Measurements from ENCODE around the gene TRAPPC14. TPM values are rescaled to one million over a fixed set of nuclear protein-coding genes. Genes with fewer than 3 reads are reported as not detected.

Gene TRAPPC14
- total and polyA plus RNA-seq, 9 of the 15 experiments (the other 6 are each of a cell fraction or from before 2014, with no cell fraction given) = 0.42 to 45.9 (median 18.2) TPM

DNA sequence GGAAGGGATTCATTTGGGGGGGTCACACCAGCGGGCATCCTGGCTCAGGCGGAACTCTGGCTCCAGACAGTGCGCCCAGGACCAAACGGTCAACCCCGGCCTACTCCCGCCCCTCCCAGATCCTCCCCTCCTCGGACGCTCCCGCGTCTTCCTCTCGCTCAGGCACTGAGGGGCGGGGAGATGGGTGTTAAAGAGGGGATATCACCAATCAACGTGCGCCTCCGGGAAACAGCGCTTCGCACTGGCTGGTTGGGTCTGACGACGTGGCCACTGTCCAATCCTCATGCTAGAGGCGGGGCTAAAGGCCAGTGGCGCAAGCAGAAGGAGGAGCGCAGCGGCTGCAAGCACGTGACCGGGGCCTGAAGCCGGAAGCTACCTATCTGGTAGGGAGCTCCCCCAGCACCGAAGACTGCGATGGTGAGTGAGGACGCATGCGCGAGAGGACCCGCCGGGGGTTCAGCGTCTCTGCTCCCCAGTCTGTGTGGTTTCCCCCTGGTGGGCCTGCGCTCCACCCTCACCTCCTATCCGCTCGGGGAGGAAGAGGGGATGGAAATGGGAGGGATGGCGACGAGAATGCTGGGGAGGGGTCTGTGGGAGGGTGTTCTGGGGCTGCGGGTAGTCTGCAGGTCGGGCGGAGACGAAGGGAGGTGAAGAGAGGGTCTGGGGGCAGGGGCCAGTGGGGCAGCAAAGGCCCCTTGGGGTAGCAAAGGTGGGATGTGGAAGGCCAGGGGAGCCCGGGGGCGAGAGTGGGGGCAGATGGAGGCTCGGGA is 9.8 kb downstream of the TRAPPC14 start, which contains the start of gene LAMTOR4 (continued):
- TF ChIP-seq BCOR (IDR thresholded peaks at IDR 0.05) (peak; percentile 26; the same call in 1 of the 2 replicates), CBFA2T2 (conservative IDR thresholded peaks at IDR 0.05) (peak; percentile 82), RHOXF2B (CRISPR knock-in tag; conservative IDR thresholded peaks at IDR 0.05) (0 out of 2 replicates have a peak, but pooled peaks have one; percentile 43), CEBPG (CRISPR knock-in tag; IDR thresholded peaks at IDR 0.05) (peak; percentile 83), CEBPG (tag; conservative IDR thresholded peaks at IDR 0.05 in 1 of 2, IDR thresholded peaks at IDR 0.05 in 1 of 2) (peak in 1 of 2 experiments; percentile 76; a peak in 1 of 4 replicates), HNRNPLL (IDR thresholded peaks at IDR 0.05; ENCODE audit: low read depth, low read length, poor library complexity, severe bottlenecking) (peak; percentile 63), L3MBTL2 (IDR thresholded peaks at IDR 0.05) (peak; percentile 90), HDAC1 (IDR thresholded peaks at IDR 0.05) (peak in 1 of 2 experiments; percentile 90; a peak in 2 of 4 replicates), ZNF76 (CRISPR knock-in tag; IDR thresholded peaks at IDR 0.05; ENCODE audit: borderline replicate concordance) (peak; percentile 31; the same call in 1 of the 2 replicates), NBN (IDR thresholded peaks at IDR 0.05; ENCODE audit: low read depth) (no peak; the same call in 1 of the 2 replicates)
- TF ChIP-seq, protein P1, sequence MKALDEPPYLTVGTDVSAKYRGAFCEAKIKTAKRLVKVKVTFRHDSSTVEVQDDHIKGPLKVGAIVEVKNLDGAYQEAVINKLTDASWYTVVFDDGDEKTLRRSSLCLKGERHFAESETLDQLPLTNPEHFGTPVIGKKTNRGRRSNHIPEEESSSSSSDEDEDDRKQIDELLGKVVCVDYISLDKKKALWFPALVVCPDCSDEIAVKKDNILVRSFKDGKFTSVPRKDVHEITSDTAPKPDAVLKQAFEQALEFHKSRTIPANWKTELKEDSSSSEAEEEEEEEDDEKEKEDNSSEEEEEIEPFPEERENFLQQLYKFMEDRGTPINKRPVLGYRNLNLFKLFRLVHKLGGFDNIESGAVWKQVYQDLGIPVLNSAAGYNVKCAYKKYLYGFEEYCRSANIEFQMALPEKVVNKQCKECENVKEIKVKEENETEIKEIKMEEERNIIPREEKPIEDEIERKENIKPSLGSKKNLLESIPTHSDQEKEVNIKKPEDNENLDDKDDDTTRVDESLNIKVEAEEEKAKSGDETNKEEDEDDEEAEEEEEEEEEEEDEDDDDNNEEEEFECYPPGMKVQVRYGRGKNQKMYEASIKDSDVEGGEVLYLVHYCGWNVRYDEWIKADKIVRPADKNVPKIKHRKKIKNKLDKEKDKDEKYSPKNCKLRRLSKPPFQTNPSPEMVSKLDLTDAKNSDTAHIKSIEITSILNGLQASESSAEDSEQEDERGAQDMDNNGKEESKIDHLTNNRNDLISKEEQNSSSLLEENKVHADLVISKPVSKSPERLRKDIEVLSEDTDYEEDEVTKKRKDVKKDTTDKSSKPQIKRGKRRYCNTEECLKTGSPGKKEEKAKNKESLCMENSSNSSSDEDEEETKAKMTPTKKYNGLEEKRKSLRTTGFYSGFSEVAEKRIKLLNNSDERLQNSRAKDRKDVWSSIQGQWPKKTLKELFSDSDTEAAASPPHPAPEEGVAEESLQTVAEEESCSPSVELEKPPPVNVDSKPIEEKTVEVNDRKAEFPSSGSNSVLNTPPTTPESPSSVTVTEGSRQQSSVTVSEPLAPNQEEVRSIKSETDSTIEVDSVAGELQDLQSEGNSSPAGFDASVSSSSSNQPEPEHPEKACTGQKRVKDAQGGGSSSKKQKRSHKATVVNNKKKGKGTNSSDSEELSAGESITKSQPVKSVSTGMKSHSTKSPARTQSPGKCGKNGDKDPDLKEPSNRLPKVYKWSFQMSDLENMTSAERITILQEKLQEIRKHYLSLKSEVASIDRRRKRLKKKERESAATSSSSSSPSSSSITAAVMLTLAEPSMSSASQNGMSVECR (CRISPR knock-in tag; IDR thresholded peaks at IDR 0.05) = peak; percentile 68
- TF ChIP-seq, protein P2, sequence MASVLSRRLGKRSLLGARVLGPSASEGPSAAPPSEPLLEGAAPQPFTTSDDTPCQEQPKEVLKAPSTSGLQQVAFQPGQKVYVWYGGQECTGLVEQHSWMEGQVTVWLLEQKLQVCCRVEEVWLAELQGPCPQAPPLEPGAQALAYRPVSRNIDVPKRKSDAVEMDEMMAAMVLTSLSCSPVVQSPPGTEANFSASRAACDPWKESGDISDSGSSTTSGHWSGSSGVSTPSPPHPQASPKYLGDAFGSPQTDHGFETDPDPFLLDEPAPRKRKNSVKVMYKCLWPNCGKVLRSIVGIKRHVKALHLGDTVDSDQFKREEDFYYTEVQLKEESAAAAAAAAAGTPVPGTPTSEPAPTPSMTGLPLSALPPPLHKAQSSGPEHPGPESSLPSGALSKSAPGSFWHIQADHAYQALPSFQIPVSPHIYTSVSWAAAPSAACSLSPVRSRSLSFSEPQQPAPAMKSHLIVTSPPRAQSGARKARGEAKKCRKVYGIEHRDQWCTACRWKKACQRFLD (CRISPR knock-in tag; IDR thresholded peaks at IDR 0.05) = 0 out of 2 replicates have a peak, but pooled peaks have one; percentile 50
- TF ChIP-seq, protein P3, sequence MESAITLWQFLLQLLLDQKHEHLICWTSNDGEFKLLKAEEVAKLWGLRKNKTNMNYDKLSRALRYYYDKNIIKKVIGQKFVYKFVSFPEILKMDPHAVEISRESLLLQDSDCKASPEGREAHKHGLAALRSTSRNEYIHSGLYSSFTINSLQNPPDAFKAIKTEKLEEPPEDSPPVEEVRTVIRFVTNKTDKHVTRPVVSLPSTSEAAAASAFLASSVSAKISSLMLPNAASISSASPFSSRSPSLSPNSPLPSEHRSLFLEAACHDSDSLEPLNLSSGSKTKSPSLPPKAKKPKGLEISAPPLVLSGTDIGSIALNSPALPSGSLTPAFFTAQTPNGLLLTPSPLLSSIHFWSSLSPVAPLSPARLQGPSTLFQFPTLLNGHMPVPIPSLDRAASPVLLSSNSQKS (CRISPR knock-in tag; IDR thresholded peaks at IDR 0.05) = no peak
- TF ChIP-seq, protein P4, sequence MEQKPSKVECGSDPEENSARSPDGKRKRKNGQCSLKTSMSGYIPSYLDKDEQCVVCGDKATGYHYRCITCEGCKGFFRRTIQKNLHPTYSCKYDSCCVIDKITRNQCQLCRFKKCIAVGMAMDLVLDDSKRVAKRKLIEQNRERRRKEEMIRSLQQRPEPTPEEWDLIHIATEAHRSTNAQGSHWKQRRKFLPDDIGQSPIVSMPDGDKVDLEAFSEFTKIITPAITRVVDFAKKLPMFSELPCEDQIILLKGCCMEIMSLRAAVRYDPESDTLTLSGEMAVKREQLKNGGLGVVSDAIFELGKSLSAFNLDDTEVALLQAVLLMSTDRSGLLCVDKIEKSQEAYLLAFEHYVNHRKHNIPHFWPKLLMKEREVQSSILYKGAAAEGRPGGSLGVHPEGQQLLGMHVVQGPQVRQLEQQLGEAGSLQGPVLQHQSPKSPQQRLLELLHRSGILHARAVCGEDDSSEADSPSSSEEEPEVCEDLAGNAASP (IDR thresholded peaks at IDR 0.05) = no peak
- TF ChIP-seq, protein P5, sequence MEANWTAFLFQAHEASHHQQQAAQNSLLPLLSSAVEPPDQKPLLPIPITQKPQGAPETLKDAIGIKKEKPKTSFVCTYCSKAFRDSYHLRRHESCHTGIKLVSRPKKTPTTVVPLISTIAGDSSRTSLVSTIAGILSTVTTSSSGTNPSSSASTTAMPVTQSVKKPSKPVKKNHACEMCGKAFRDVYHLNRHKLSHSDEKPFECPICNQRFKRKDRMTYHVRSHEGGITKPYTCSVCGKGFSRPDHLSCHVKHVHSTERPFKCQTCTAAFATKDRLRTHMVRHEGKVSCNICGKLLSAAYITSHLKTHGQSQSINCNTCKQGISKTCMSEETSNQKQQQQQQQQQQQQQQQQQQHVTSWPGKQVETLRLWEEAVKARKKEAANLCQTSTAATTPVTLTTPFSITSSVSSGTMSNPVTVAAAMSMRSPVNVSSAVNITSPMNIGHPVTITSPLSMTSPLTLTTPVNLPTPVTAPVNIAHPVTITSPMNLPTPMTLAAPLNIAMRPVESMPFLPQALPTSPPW (CRISPR knock-in tag; IDR thresholded peaks at IDR 0.05) = peak; percentile 90
- TF ChIP-seq, protein P6, sequence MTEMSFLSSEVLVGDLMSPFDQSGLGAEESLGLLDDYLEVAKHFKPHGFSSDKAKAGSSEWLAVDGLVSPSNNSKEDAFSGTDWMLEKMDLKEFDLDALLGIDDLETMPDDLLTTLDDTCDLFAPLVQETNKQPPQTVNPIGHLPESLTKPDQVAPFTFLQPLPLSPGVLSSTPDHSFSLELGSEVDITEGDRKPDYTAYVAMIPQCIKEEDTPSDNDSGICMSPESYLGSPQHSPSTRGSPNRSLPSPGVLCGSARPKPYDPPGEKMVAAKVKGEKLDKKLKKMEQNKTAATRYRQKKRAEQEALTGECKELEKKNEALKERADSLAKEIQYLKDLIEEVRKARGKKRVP (CRISPR knock-in tag; IDR thresholded peaks at IDR 0.05) = no peak
